GM19238 (cell line): ENCODE results near the gene TXNDC15.
"Not testable (repeated sequence)": the region's sequence is repeated elsewhere in the genome, so short reads cannot be mapped to it uniquely, and the experiment has no call there.

Source experiments
- DNase-seq: peaks from one replicate; pipeline ENCODE4 v3.0.0; 2011; ENCODE audit warnings: low spot score; ENCODE audit not compliant: insufficient read length

The TXNDC15 gene

GRCh38 chr5:134873987-134874830, at the start of gene TXNDC15:
TXNDC15 (plus strand) TSS chr5:134874371; CDS start chr5:134874428, 57 bp downstream.
- peak; percentile 81 for DNase-seq

- no peak for DNase-seq
Observed at GRCh38 chr5:134824681-134825080, 49.5 kb upstream of the TXNDC15 start.

- no peak for DNase-seq
Observed at GRCh38 chr5:134825212-134825611, 49.0 kb upstream of the TXNDC15 start.

DNA sequence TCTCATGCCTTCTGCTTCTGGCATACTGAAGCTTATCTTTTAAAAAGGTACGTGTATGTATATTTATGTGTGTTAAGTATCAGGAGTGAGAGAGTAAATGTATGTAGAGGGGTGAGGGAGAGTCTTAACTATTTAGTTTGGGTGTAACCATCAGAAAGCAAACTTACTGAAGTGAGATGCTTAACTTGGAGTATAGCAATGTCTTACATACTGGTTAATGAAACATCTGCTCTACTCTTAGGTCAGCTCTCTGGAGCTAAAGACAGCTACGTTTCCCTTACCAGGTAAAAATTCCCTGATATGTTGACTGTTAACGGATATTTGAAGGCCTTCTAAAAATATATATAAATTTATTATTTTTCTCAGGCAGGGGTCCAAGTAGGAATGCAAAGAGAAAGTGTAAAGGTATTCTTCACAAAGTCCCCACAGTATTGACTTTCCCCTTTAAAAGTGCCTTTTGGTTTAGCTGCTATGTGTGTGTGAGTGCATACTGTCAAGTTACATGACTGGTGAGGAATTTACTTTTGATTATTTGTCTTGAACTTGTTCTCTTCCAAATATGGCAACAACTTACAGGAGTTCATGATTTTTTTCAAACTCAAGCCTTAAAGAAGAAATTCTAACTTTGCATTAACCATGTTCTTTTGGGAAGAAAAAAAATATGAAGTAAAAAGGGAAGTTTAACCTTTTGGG, 40.7 kb upstream of the TXNDC15 start:
- no peak for DNase-seq

DNA sequence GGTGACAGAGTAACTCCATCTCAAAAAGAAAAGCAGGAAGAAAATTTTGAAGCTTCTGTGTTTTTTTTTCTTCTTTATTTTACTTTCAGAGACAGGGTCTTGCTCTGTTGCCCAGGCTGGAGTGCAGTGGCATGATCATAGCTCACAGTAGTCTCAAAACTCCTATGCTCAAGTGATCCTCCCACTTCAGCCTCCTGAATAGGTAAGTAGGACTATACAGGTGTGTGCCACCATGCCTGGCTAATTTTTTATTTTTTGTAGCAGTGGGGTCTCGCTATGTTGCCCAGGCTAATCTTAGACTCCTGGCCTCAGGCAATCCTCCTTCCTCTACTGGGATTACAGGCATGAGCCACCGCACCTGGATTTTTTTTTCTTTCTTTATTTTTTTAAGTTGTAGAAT, 38.5 kb upstream of the TXNDC15 start:
- DNase-seq, result no peak

GRCh38 chr5:134837530-134838181, 36.5 kb upstream of the TXNDC15 start:
- no peak for DNase-seq

DNA sequence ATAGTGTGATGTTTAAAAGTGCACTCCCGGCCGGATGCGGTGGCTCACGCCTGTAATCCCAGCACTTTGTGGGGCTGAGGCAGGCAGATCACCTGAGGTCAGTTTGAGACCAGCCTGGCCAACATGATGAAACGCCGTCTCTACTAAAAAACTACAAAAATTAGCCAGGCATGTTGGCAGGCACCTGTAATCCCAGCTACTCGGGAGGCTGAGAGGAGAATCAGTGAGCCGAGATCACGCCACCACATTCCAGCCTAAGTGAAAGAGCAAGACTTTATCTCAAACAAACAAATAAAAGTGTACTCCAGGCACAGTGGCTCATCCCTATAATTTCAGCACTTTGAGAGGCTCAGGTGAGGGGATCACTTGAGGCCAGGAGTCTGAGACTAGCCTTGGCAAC, 35.8 kb upstream of the TXNDC15 start:
- DNase-seq, result not testable (repeated sequence)

- DNase-seq, result no peak
Observed at GRCh38 chr5:134840811-134841210, 33.4 kb upstream of the TXNDC15 start.

- DNase-seq, result no peak
Observed at GRCh38 chr5:134844252-134844651, 29.9 kb upstream of the TXNDC15 start.

- DNase-seq, result no peak
Observed at GRCh38 chr5:134845335-134845851, 28.8 kb upstream of the TXNDC15 start.

DNA sequence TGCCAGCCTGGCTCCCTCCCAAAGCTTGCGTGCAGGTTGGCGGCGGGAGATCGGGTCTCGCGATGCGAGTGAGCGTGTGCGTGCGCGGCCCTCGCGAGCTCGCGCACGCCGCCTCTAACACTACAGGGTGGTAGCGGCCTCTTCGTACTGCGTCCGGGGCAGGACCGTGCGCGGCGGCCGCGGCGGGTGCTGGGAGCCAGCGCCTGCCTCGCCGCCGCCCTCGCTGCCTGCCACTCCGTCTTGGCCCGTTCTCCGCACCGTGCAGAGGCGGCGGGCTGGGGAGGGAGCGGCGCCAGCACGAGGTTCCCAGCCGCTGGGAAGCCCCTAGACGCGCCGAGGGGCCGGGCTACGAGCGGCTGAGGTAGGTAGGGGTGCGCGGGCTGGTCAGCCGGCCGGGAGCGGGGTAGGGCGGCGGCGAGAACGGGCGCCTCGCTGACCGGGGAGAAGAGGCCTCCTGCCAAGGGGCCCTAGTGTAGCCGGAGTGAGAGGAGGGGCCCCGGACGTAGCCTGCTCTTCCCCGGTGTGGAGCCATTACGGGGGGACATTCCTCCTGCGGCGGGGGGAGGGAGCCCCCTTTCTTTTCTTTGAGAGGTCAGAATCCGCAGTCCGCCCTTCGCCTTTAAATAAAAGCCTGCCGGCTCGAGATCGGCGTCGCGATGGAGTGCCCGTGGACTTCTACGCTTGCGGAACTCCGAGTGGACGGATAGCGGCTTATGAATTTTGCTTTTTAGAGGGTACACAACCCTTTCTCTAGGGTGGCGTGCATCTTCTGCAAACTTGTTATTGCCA, 28.1 kb upstream of the TXNDC15 start, which contains the start of gene C5orf24:
TSS of gene C5orf24 (plus strand) at position 117 of the 789 bp plus-strand sequence. CDS start 8,933 bp downstream, outside the sequence.
- peak; percentile 89 for DNase-seq

DNA sequence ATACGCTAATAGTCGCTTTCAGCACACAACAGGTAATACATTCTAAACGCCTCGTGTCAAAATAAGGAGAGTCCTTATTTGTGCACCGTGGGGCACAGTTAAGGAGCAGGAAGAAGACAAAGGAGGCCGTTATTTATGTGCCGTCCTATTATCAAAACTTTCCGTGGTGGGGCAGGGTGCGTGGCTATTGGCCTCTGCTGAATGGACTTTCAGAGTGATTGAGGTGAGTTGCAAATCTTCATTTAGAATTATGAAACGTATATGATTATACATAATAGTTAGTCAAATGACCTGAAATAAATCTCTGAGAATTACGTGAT, 27.6 kb upstream of the TXNDC15 start:
- DNase-seq, result peak; percentile 10

- DNase-seq, result not testable (repeated sequence)
Observed at GRCh38 chr5:134849434-134849933, 24.7 kb upstream of the TXNDC15 start.

DNA sequence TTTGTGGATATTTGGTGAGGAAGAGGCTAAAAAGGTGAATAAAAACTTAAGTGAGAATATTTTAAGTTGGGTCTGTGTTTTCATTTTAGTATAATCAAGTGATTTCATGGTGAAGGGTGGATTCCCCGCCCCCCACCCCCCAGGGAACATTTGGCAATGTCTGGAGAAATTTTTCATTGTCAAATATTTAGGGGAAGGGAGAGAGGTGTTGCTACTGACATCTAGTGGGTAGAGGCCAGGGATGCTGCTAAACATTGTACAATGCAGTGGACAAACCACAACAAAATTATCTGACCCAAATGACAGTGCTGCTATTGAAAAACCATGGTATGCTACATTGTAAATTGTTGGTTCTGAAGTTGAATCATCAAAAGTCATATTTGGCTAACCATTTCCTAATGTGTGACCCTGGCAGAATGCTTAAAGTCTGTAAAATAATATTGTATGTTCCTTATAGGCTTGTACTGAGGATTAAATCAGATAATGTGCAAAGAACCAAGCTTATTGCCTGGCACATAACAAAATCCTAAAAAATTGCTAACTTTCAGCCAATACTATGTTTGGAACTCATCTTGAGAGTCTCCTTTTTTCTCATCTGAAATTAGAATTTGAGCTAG, 22.8 kb upstream of the TXNDC15 start:
- DNase-seq, result no peak

DNA sequence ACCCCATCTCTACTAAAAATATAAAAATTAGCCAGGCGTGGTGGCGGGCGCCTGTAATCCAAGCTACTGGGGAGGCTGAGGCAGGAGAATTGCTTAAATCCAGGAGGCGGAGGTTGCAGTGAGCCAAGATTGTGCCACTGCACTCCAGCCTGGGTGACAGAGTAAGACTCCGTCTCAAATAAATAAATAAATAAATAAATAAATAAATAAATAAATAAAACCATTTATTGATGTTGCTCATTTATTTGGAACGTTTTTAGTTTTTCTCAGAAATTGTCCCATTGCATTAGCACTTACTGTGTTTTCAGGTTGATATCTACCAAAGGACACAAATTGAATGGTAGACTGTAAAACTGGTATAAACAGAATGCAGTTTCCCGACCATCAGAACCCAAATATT, 17.7 kb upstream of the TXNDC15 start:
- not testable (repeated sequence) for DNase-seq

- no peak for DNase-seq
Observed at GRCh38 chr5:134857401-134857800, 16.8 kb upstream of the TXNDC15 start.

DNA sequence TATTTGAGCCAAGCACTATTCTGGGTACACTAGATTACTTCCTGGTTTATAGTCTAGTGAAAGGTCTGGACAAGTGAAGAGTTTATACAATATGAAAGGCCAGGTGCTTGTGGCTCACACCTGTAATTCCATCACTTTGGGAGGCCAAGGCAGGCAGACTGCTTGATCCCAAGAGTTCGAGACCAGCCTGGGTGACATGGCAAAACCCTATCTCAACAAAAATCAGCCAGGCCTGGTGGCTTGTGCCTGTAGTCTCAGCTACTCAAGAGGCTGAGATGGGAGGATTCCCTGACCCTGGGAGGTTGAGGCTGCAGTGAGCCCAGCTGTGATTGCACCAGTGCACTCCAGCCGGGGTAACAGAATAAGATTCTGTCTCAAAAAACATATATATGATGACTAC, 9.5 kb upstream of the TXNDC15 start:
- DNase-seq, result no peak

DNA sequence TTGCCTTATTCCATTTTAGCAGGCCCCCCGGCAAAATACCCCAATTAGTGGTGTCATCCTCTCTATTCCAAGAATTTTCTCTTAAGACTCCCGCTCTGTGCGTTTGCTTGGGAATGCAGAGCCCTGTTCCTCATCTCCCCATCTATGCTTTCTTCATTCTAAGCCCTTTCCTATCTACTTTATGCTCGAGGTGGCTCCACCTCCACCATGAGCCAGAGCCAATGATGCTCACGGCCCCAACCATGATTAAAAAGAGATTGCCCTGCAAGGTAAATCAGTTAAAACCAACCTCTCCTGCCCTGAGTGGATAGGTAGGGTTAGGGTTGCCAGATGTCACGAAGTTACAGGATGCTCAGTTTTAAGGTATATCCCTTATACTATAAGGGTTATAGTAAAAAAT, 677 bp upstream of the TXNDC15 start:
- no peak for DNase-seq

DNA sequence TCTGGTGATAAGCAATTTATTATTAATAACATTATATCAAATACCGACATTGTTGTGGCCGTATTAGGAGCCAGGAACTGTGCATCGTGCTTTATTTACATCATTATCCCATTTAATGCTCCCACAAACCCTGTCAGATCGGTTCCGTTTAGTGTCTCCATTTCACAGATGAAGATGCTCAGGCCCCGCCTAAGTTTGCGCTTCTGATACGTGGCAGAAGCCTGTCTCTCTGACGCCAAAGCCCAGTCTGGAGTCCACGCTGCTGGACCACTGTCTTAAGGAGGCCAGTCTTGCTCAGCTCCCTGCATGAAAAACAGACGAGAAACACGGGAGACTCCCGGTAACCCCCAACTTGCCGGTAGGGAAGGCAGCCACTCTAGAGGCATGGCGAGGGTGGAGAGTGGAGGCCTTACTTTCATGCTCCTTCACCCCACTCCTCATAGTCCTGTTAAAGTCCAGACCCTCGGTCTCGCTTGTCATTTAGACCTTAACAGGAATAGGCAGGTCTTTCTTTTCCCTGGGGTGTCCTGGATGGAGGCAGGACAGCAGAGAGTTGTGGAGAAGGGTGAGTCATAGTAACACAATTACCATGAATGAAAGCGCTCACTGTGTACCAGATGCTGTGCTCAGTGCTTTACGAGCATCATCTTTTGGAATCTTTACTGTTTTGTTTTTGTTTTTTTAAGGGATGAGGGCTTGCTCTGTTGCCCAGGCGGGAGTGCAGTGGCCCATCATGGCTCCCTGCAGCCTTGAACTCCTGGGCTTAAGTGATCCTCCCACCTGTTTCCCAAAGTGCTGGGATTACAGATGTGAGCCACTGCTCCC, 872 bp downstream of the TXNDC15 start:
- peak; percentile 23 for DNase-seq

- DNase-seq, result peak; percentile 60
Observed at GRCh38 chr5:134877159-134877558, 3.0 kb downstream of the TXNDC15 start.
